ENCODE data around the gene TSR1. TPM values are rescaled to one million over a fixed set of nuclear protein-coding genes. Genes with fewer than 3 reads are reported as not detected.

The TSR1 gene
- 10 to 100 TPM; 11.8 to 16.4 TPM for total RNA-seq
- long read RNA-seq, full-length matches to known transcripts: 16 of 30 reads
- long read RNA-seq, partial matches to known transcripts: 11 of 30 reads
- long read RNA-seq, other reads (novel, unspliced or antisense): 3 of 30 reads

DNA sequence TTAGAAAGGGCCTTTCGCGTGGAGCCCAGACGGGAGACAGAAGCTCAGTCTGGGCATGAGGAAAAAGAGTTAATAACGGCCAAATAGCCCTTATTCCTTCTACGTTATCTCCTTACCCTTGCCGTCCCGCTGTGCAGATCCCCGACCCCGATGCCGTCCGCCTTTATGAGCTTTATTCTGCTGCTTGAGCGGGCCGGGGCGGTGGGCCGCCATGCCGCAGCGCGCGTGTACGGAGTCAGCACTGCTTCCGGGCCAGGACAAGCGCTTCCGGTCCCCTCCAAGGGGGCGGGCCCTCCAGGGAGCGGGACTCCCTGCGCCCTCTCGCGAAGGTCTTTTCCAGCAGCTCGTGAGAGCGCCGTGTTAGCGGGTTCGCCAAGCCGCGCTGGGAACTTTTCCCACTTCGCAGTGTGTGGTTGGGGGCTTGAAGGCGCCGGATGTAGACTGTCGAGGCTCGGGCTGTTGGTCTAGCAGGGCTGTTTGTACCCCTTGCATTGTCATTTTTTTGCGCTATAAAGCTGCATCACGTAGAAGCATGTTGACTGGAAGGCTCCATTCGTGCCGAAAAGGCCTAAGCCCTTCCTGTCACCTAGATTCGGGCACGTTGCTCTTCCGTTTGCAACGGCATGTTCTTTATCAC lies at the start of gene TSR1:
TSS of gene TSR1 (minus strand) at position 243 of the 637 bp plus-strand sequence. CDS start at position 213, 30 bp downstream.
- intact Hi-C loops (cut with DNase I, micrococcal nuclease): no loop called here
- peak; percentile 91 to 92 for DNase-seq
- ATAC-seq: peak; percentile 93

DNA sequence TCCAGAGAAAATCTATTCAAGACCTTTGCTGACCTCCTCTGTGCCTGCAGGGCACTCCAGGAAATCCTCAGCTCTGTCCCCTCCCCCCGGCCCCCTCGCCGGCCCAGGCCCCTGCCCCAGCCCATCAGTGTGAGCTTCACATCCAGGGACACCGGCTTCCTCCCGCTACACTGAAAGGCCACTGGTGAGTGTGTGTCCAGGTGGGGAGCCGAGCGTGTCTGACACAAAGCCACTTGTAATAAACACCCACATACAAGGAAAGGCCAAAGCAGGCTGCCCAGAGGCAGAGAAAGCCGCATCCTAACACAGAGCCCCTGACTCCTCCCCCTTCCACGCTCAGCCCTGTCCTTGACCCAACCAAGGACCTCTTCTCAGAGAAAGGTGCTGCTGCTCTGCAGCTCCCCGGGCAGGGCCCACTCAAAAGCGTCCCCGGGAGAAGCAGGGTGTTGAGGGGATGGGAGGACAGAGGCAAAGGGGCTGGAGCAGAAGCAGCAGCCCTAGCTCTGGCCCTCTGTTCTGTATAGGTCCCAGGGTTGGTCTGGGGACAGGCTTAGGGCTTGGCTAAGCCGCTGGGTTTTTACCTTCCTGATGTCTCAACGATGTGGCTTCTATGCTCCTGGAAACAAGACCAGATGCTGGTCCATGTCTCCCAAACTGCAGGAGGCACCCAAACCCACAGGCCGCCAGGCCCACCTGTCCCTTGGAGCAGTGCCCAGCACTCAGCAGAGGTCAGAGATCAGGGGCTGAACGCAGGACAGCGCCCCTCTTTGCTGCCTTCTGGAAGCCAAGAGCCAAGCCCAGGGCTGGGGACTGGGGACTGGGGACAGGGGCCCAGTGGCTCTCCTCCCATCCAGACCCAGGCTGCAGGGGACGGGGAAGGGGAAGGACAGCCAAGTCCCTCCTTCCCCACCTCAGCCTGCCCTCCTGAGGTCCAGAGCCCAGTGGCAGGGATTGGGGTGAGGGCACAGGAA lies 49.3 kb upstream of the TSR1 start:
- ATAC-seq: peak; percentile 0
- intact Hi-C loops (cut with DNase I, micrococcal nuclease): no loop called here
- DNase-seq: no peak

GRCh38 chr17:2384439-2385127 lies 48.3 kb upstream of the TSR1 start:
- DNase-seq (no peak), ATAC-seq (no peak)
- intact Hi-C loops (cut with DNase I, micrococcal nuclease): loop anchor here in 1 of 2 donors (5.0 kb wide), 1 partner anchor 33 kb away; no protein-coding TSS in a partner anchor

GRCh38 chr17:2383628-2384167 lies 47.4 kb upstream of the TSR1 start:
- DNase-seq: no peak
- ATAC-seq: peak; percentile 5
- intact Hi-C loops (cut with DNase I, micrococcal nuclease): loop anchor here (2.0 to 5.0 kb wide), 2 partner anchors 33 to 34 kb away; no protein-coding TSS in a partner anchor

DNA sequence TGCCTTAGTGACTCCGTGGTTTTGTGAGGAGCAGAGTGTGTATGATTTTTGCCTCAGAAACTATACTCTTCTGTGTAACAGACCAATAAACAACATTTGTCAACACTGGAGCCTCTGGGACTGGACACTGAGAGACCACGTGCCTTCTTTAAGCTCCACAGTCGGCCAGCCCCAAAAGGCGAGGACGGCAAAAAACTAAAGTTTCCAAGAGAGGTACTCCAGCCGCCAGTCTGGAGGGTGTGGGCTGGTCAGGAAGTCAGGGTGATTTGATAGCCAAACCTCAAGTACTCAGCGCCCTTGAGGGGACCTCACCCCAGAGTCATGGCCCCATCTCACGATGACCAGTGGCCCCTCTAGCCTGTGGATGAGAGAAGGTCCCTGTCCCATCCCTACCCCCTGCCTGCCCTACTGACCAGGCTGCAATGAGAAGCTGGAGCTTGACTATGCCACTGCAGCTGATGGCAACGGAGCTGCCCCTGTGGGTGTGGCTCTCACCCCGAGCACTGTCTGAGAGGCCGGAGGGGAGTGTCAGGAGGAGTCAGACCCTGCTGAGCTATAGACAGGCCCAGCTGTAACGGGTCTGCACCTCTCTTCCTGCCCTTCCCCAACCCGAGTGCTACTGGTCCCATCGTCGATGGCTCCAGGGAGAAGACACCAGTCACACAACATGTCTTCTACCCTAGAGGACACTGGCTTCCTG lies 44.8 kb upstream of the TSR1 start:
- intact Hi-C loops (cut with DNase I, micrococcal nuclease): loop anchor here in 1 of 2 donors (5.0 kb wide), 1 partner anchor 36 kb away; no protein-coding TSS in a partner anchor
- DNase-seq (no peak), ATAC-seq (no peak)

DNA sequence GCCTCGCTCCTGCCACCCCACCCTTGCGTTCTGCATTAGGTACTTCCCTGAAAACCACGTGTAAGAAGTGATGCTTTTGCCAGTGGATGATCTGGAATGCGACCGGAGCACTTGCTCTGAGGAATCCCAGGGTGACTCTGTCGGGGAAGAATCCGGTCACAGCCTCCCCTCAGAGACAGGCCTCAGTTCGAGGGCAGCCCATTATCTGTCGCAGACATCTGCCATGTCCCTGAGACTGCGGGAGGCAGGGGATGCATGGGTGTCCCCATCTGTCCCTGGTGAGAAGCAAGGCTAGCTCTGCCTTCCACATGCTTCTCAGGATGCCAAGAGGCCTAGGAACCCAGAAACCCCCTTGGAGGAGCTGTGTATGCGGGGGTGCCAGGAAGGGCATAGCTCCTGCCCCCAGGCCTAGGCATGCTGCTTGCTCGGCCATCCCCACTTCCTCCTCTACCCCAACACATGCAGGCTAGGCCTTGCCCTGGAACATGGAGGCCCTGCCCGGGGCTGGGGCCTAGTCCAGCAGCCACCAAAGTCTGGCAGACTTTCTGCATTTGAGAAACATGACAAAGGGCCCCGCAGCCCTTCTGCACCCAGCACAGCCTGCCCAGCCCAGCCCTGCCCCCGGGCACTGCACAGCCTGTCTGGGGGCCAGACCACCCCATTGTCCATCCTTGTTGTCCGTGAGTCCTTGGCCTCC lies 44.1 kb upstream of the TSR1 start:
- intact Hi-C loops (cut with DNase I, micrococcal nuclease): loop anchor here in 1 of 2 donors (5.0 kb wide), 1 partner anchor 37 kb away; no protein-coding TSS in a partner anchor
- no peak for ATAC-seq

GRCh38 chr17:2379489-2380225 lies 43.4 kb upstream of the TSR1 start:
- ATAC-seq (no peak), DNase-seq (no peak)
- intact Hi-C loops (cut with DNase I, micrococcal nuclease): loop anchor here in 1 of 2 donors (5.0 kb wide), 1 partner anchor 38 kb away; no protein-coding TSS in a partner anchor

More for the DNA sequence above, 44.1 kb upstream of the TSR1 start:
- no peak for DNase-seq

DNA sequence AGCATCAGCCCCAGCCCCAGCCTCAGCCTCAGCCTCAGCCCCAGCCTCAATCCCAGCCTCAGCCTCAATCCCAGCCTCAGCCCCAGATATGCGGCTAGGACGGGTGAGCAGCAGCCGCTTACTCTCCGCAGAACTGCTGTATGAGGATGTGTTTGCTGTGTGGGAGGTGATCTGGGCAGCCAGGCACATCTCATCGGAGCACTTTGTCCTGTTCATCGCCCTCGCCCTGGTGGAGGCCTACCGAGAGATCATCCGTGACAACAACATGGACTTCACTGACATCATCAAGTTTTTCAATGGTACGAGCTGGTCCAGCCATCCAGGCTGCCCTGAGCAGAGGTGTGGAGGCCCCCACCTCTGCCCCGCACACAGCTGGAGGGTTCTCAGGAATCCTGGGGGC lies 42.6 kb upstream of the TSR1 start:
- intact Hi-C loops (cut with DNase I, micrococcal nuclease): no loop called here
- no peak for ATAC-seq
- DNase-seq: no peak

- DNase-seq: no peak
- ATAC-seq: no peak
- intact Hi-C loops (cut with DNase I, micrococcal nuclease): no loop called here
These were observed 41.4 kb upstream of the TSR1 start for GRCh38 chr17:2377659-2378058.

- no peak for DNase-seq
- intact Hi-C loops (cut with DNase I, micrococcal nuclease): no loop called here
These were observed 39.9 kb upstream of the TSR1 start for GRCh38 chr17:2376107-2376506.

DNA sequence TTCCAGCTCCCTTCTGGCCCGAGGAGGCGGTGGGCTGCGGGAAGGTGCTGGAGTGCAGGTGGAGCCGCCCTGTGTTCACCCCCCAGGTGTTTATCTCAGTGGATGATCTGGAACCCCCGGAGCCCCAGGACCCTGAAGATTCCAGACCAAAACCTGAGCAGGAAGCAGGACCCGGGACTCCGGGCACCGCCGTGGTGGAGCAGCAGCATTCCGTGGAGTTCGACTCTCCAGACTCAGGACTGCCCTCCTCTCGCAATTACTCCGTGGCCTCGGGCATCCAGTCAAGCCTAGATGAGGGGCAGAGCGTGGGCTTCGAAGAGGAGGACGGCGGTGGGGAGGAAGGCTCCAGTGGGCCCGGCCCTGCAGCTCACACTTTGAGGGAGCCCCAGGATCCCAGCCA lies 39.1 kb upstream of the TSR1 start:
- intact Hi-C loops (cut with DNase I, micrococcal nuclease): no loop called here
- no peak for ATAC-seq
- DNase-seq: no peak

More at GRCh38 chr17:2376107-2376506, 39.9 kb upstream of the TSR1 start:
- no peak for ATAC-seq

- ATAC-seq (no peak), DNase-seq (no peak)
- intact Hi-C loops (cut with DNase I, micrococcal nuclease): no loop called here
These were observed 38.5 kb upstream of the TSR1 start for GRCh38 chr17:2374549-2375285.

DNA sequence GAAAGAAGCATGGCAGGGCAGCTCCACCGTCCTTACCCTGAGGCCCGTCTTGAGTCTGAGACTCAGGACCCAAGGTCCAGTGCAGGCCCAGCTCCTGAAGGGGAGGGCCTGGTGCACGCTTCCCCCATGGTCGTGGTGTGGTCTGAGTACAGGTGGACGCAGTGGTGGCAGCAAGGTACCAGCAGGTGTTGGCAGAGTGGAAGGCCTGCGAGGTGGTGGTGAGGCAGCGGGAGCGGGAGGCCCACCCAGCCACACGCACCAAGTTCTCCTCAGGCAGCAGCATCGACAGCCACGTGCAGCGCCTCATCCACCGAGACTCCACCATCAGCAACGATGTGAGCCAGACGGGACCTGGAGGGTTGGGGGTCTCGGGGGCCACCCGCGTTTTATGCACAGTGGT lies 36.9 kb upstream of the TSR1 start:
- intact Hi-C loops (cut with DNase I, micrococcal nuclease): no loop called here
- DNase-seq (no peak), ATAC-seq (no peak)

- ATAC-seq (no peak), DNase-seq (no peak)
- intact Hi-C loops (cut with DNase I, micrococcal nuclease): no loop called here
These were observed 36.4 kb upstream of the TSR1 start for GRCh38 chr17:2372681-2373080.

DNA sequence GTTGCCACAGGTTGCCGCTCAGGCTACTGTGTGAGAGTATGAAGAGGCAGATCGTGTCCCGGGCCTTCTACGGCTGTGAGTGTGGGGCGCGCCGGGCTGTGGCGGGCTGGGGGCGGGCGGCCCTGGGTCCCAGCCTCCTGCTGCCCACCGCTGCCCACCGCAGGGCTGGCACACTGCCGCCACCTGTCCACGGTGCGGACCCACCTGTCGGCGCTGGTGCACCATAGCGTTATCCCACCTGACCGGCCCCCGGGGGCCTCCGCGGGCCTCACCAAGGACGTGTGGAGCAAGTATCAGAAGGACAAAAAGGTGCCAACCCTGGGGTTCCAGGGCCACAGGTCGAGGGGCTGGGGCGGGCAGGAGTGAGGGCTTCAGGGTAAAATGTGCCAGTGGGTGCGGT lies 35.9 kb upstream of the TSR1 start:
- ATAC-seq (no peak), DNase-seq (no peak)
- intact Hi-C loops (cut with DNase I, micrococcal nuclease): no loop called here
